Body of pancreas (tissue), 4 donors: Measurements from ENCODE around the gene CCDC190.

ENCODE experiments used
- CTCF ChIP-seq, 7 experiments: fragments of 450-650 bp in 4 of 7; fragments of 200-600 bp in 3 of 7; sonication (generic) in 3 of 7; IDR thresholded peaks; one replicate each; pipeline ENCODE4 v1.5.1; 2016 to 2019; ENCODE audit warnings: antibody characterized with exemption in 7 of 7
- POLR2A ChIP-seq, 3 donors: fragments of 450-650 bp; IDR thresholded peaks; one replicate each; pipeline ENCODE4 v1.6.1; 2016; ENCODE audit warnings: antibody characterized with exemption in 3 of 3, mild to moderate bottlenecking in 2 of 3

GRCh38 chr1:162847839-162848453 lies 13.0 kb downstream of the CCDC190 start:
- peak; percentile 71 to 99 (median 75) for TF ChIP-seq CTCF (IDR thresholded peaks at IDR 0.05)
- no peak for TF ChIP-seq POLR2A (IDR thresholded peaks at IDR 0.05)
